Mesendoderm (in vitro differentiated cells): ENCODE results near the gene AMDHD2.

Experiments
- DNase-seq: peaks from one replicate; pipeline ENCODE4 v3.0.0; 2013
- H2AK5ac ChIP-seq: 2 replicates; pipeline ENCODE4 v1.6.1; 2013; ENCODE audit warnings: low read length, inconsistent platforms
- H2BK120ac ChIP-seq: 2 replicates; pipeline ENCODE4 v1.6.1; 2013; ENCODE audit warnings: low read depth, mild to moderate bottlenecking, low read length, moderate library complexity, mixed read lengths
- H2BK15ac ChIP-seq: replicated peaks from 2 replicates; pipeline ENCODE4 v1.6.1; 2013; ENCODE audit warnings: low read depth, mild to moderate bottlenecking, moderate library complexity
- H2BK5ac ChIP-seq: 2 replicates; pipeline ENCODE4 v1.6.1; 2013; ENCODE audit warnings: low read length, inconsistent platforms
- H3K18ac ChIP-seq: 2 replicates; pipeline ENCODE4 v1.6.1; 2013; ENCODE audit warnings: mild to moderate bottlenecking, low read length, mixed read lengths
- H3K23ac ChIP-seq: one replicate; pipeline ENCODE4 v1.6.1; 2013; ENCODE audit warnings: low read length
- H3K27ac ChIP-seq: 2 replicates; pipeline ENCODE4 v1.5.1; 2013; ENCODE audit warnings: low read depth, mild to moderate bottlenecking, inconsistent platforms, low read length, moderate library complexity
- H3K27me3 ChIP-seq: 2 replicates; pipeline ENCODE4 v1.6.1; 2013; ENCODE audit warnings: low read length, control low read depth, mild to moderate bottlenecking, inconsistent platforms; ENCODE audit not compliant: insufficient read depth, poor library complexity
- H3K36me3 ChIP-seq: 2 replicates; pipeline ENCODE4 v1.6.1; 2013; ENCODE audit warnings: low read length, inconsistent platforms; ENCODE audit not compliant: control insufficient read depth, insufficient read depth
- H3K4ac ChIP-seq: one replicate; pipeline ENCODE4 v1.6.1; 2013; ENCODE audit warnings: low read depth, mild to moderate bottlenecking, low read length, moderate library complexity
- H3K4me1 ChIP-seq: 2 replicates; pipeline ENCODE4 v1.6.1; 2013; ENCODE audit warnings: low read depth, low read length, inconsistent platforms; ENCODE audit not compliant: control insufficient read depth
- H3K4me2 ChIP-seq: 2 replicates; pipeline ENCODE4 v1.6.1; 2013; ENCODE audit warnings: low read length
- H3K4me3 ChIP-seq: 2 replicates; pipeline ENCODE4 v1.5.1; 2013; ENCODE audit warnings: mild to moderate bottlenecking, low read length
- H3K56ac ChIP-seq: one replicate; pipeline ENCODE4 v1.6.1; 2013; ENCODE audit warnings: low read length
- H3K79me1 ChIP-seq: 2 replicates; pipeline ENCODE4 v1.6.1; 2013; ENCODE audit warnings: low read length, inconsistent platforms
- H3K79me2 ChIP-seq: 2 replicates; pipeline ENCODE4 v1.6.1; 2013; ENCODE audit warnings: mild to moderate bottlenecking, low read length; ENCODE audit not compliant: control insufficient read depth, insufficient read depth
- H3K9ac ChIP-seq: 2 replicates; pipeline ENCODE4 v1.6.1; 2013; ENCODE audit warnings: low read length, inconsistent platforms
- H4K5ac ChIP-seq: one replicate; pipeline ENCODE4 v1.6.1; 2013; ENCODE audit warnings: low read length
- H4K8ac ChIP-seq: one replicate; pipeline ENCODE4 v1.6.1; 2013; ENCODE audit warnings: low read depth, mild to moderate bottlenecking, control low read depth, low read length, moderate library complexity
- WGBS: extraction: QIAGEN DNeasy Blood & Tissue Kit; methylation state at CpG from one replicate; pipeline ENCODE4 v1.1.7; 2013; ENCODE audit warnings: low lambda C conversion rate, missing lambda C conversion rate; ENCODE audit not compliant: insufficient coverage; ENCODE audit errors: extremely low coverage; 5-methylcytosine and 5-hydroxymethylcytosine counted together

The AMDHD2 gene

DNA sequence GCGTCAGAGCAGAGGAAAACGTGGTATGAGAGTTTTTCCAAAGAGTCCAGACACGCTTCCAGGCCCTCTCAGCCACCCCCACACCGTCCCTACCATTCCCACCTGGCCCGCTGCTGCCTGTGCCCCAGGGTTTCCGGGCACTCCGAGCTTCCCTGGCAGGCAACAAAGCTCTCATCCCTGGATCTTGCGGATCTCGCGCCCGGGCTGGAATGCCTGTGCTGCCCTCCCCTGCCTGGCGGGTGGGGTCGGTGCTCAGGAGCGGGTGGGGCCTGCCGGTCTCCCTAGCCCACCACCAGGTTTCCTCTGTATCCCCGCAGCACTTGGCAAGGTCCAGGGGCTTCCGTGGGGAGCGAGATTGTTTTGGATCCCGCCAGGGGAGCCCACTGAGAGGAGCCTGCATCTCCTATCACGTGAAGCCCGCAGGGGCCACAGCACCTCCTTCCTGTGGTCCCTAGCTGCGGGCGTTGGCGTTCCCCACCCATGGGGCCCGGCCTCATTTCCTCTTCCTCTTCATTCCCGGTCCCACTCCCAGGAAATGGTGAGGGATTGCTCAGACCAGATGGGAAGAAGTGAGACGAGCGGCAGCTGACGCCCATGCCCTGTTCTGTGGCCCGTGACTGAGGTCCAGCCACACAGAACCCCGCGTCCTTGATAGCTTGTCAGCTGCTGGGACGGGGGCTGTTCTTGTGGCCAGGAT lies 34.2 kb upstream of the AMDHD2 start:
- Histone ChIP-seq H3K4ac (no peak overlapping the region), H3K36me3 (no peaks in the 10 kb centered on the region), H3K27ac (no peak overlapping the region), H2BK5ac (no peak overlapping the region), H3K4me2 (no peak overlapping the region), H3K9ac (no peak overlapping the region), H3K27me3 (no peaks in the 10 kb centered on the region), H3K79me1 (no peaks in the 10 kb centered on the region), H3K18ac (no peak overlapping the region), H4K8ac (no peak overlapping the region), H2BK120ac (no peak overlapping the region), H3K23ac (no peak overlapping the region), H2BK15ac (no peak overlapping the region), H3K56ac (no peak overlapping the region), H2AK5ac (no peak overlapping the region), H3K4me1 (no peaks in the 10 kb centered on the region), H4K5ac (no peak overlapping the region), H3K4me3 (no peak overlapping the region), H3K79me2 (no peaks in the 10 kb centered on the region)
- no peak for DNase-seq
- WGBS, result no CpG with 5 or more reads among the region's 33 CpGs

DNA sequence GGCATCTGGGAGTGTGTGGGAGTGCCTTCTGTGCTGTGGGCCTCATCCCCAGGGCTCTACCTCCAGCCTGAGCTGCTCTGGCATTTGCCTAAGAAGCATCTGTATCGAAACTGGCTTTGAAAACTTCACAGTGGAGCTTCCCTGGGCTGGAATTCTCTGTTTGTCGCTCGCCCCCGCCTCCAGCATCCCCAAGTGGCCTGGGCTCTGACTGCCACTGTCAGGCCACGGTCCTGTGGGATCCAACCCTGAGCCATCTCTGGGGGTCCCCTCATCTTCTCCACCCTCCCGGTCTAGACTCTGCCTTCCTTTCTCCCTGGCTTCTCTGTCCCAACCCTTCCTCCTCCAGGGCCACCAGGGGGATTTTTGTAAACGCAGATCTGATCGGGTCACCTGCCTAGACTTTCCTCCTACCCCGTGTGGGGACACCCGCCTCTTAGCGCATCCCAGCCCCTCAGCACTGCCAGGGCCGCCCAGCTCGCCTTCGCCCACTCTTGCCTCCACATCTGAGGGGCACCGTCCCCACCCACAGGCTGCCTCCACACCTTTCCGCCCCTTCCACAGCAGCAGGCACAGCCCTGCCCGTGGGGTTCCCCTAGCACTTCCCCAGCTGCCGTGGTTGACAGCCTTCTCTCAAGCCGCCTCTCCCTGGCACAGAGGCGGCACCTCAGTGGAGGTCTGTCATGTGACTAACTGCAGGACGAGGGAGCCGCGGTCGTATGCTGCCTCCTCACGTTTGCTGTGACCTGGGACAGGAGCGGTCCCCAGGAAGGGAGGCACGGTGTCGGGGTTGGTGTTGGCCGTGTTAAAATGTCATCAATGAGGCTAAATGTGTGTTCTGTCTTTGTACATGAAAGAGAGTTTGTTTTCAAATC lies 33.3 kb upstream of the AMDHD2 start:
- no peak for DNase-seq

DNA sequence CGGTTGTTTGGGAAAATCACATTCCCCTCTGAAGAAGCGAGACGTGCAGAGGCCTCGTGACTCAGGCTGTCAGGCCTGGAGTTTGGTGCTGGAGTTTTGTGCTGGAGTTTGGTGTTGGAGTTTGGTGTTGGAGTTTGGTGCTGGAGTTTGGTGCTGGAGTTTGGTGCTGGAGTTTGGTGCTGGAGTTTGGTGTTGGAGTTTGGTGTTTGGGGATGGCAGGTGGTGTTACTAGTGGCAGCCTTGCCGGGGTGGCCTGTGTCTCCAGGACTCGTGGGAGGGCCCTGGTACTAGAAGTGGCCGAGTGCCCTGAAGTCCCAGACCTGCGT lies 32.7 kb upstream of the AMDHD2 start:
- no CpG with 5 or more reads among the region's 8 CpGs for WGBS
- Histone ChIP-seq H2BK15ac (no peak overlapping the region), H3K79me1 (no peaks in the 10 kb centered on the region)

More for the DNA sequence above, 33.3 kb upstream of the AMDHD2 start:
- no peak overlapping the region for H3K4me3 ChIP-seq
- H3K4me2 ChIP-seq, result no peak overlapping the region
- no peak overlapping the region for H4K5ac ChIP-seq
- no peaks in the 10 kb centered on the region for H3K27me3 ChIP-seq
- H3K56ac ChIP-seq, result no peak overlapping the region
- no peak overlapping the region for H2AK5ac ChIP-seq
- H3K79me1 ChIP-seq, result no peaks in the 10 kb centered on the region
- H3K9ac ChIP-seq, result no peak overlapping the region
- no peak overlapping the region for H4K8ac ChIP-seq
- H3K27ac ChIP-seq, result no peak overlapping the region
- H2BK15ac ChIP-seq, result no peak overlapping the region
- H3K36me3 ChIP-seq, result no peaks in the 10 kb centered on the region
- H3K4ac ChIP-seq, result no peak overlapping the region
- no peaks in the 10 kb centered on the region for H3K79me2 ChIP-seq
- WGBS, result no CpG with 5 or more reads among the region's 29 CpGs
- H2BK120ac ChIP-seq, result no peak overlapping the region
- H3K4me1 ChIP-seq, result no peaks in the 10 kb centered on the region
- no peak overlapping the region for H3K18ac ChIP-seq
- no peak overlapping the region for H2BK5ac ChIP-seq
- H3K23ac ChIP-seq, result no peak overlapping the region

DNA sequence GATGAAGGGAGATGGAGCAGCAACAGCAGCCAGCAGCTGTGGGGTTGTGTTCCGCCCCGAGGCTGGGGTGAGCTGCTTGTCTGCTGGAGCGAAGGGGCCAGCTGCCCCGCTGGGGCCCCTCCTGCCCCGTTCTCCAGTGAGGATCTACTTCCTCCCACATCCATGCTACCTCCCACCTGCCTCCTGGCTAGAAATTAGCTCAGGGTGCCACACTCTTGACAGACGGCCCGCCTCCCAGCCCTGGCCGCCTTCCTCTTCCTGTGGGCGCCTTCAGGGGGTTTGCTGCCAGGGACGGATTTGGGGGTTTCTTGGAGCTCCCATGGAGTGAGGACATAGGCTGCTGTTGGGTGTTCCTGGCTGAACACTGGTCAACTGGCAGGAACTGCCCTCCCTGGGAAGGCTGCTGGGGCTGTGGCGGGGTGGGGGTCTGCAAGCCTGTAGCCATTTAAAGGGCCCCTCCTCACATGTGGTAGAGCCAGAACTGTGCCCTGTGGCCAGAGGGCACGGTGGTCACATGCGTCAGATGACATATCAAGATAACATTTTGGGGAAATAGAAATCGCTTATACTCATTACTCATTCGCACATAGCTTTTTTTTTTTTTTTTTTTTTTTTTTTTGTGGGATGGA lies 32.2 kb upstream of the AMDHD2 start:
- Histone ChIP-seq H2BK120ac (no peak overlapping the region), H3K27me3 (no peaks in the 10 kb centered on the region), H3K23ac (no peak overlapping the region), H3K18ac (no peak overlapping the region), H3K27ac (no peak overlapping the region), H3K4ac (no peak overlapping the region), H3K56ac (no peak overlapping the region), H3K9ac (no peak overlapping the region), H3K4me2 (no peak overlapping the region), H4K8ac (no peak overlapping the region), H3K4me1 (no peaks in the 10 kb centered on the region), H3K36me3 (no peaks in the 10 kb centered on the region), H3K4me3 (no peak overlapping the region), H4K5ac (no peak overlapping the region), H2BK5ac (no peak overlapping the region), H2AK5ac (no peak overlapping the region), H3K79me1 (no peaks in the 10 kb centered on the region), H3K79me2 (no peaks in the 10 kb centered on the region), H2BK15ac (no peak overlapping the region)
- WGBS, result no CpG with 5 or more reads among the region's 15 CpGs
- no peak for DNase-seq

More for the DNA sequence above, 32.7 kb upstream of the AMDHD2 start:
- no peak overlapping the region for H3K9ac ChIP-seq
- H3K4me1 ChIP-seq, result no peaks in the 10 kb centered on the region
- H3K18ac ChIP-seq, result no peak overlapping the region
- H4K8ac ChIP-seq, result no peak overlapping the region
- H3K27me3 ChIP-seq, result no peaks in the 10 kb centered on the region
- no peak for DNase-seq
- H2BK5ac ChIP-seq, result no peak overlapping the region
- no peaks in the 10 kb centered on the region for H3K36me3 ChIP-seq
- no peak overlapping the region for H4K5ac ChIP-seq
- no peak overlapping the region for H3K56ac ChIP-seq
- H2AK5ac ChIP-seq, result no peak overlapping the region
- no peak overlapping the region for H3K4ac ChIP-seq
- H3K23ac ChIP-seq, result no peak overlapping the region
- no peaks in the 10 kb centered on the region for H3K79me2 ChIP-seq
- no peak overlapping the region for H2BK120ac ChIP-seq
- no peak overlapping the region for H3K4me2 ChIP-seq
- no peak overlapping the region for H3K4me3 ChIP-seq
- H3K27ac ChIP-seq, result no peak overlapping the region

DNA sequence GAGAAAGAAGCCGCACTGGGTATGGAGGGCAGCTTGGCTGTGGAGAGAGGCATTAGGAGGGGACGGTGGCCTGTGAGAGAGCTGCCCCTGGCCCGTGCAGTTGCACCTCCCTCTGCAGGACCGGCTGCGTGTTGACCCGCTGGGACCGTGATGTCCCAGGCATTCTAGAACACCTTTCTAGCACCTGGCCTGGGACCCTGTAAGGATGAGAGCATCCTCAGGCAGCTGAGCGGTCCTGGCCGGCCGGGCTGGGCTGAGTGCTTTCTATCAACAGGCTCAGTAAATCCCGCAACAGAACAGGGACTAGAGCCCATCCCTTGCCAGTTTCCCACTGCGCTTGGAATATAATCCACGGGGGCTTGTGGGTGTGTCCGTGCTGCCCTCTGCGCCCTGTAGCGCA lies 30.6 kb upstream of the AMDHD2 start:
- no peak overlapping the region for H3K9ac ChIP-seq
- no peak overlapping the region for H2AK5ac ChIP-seq
- no peak overlapping the region for H2BK120ac ChIP-seq
- no peak overlapping the region for H3K27ac ChIP-seq
- WGBS, result no CpG with 5 or more reads among the region's 16 CpGs
- no peaks in the 10 kb centered on the region for H3K79me1 ChIP-seq
- no peak overlapping the region for H2BK15ac ChIP-seq
- no peaks in the 10 kb centered on the region for H3K79me2 ChIP-seq
- no peaks in the 10 kb centered on the region for H3K27me3 ChIP-seq
- no peak overlapping the region for H3K4ac ChIP-seq
- no peak for DNase-seq
- no peaks in the 10 kb centered on the region for H3K36me3 ChIP-seq
- H3K4me2 ChIP-seq, result no peak overlapping the region
- no peak overlapping the region for H3K23ac ChIP-seq
- no peaks in the 10 kb centered on the region for H3K4me1 ChIP-seq
- H3K56ac ChIP-seq, result no peak overlapping the region
- H2BK5ac ChIP-seq, result no peak overlapping the region
- no peak overlapping the region for H3K4me3 ChIP-seq
- no peak overlapping the region for H4K8ac ChIP-seq
- no peak overlapping the region for H3K18ac ChIP-seq
- H4K5ac ChIP-seq, result no peak overlapping the region
